ENCODE results near the gene CPED1.
A peak's percentile ranks its signal among the peaks of the same experiment; 100 is the strongest.
"Not testable (repeated sequence)": the region's sequence is repeated elsewhere in the genome, so short reads cannot be mapped to it uniquely, and the experiment has no call there.

The CPED1 gene

GRCh38 chr7:120981888-120982615 is 6.5 kb upstream of the CPED1 start:
- no peak for DNase-seq

GRCh38 chr7:120983592-120983991 is 4.9 kb upstream of the CPED1 start:
- not testable (repeated sequence) for DNase-seq

GRCh38 chr7:120984406-120984805 is 4.1 kb upstream of the CPED1 start:
- DNase-seq: no peak

GRCh38 chr7:120985130-120985758 is 3.3 kb upstream of the CPED1 start:
- DNase-seq: no peak

- DNase-seq: no peak
Observed at GRCh38 chr7:120985839-120986238, 2.7 kb upstream of the CPED1 start.

- DNase-seq: no peak
Observed at GRCh38 chr7:120986650-120987049, 1.9 kb upstream of the CPED1 start.

- DNase-seq: no peak
Observed at GRCh38 chr7:120987280-120987679, 1.2 kb upstream of the CPED1 start.

GRCh38 chr7:120987683-120988590 is 574 bp upstream of the CPED1 start:
- peak; percentile 89 for DNase-seq

- no peak for DNase-seq
Observed at GRCh38 chr7:120989257-120990220, 1.0 kb downstream of the CPED1 start.

- no peak for DNase-seq
Observed at GRCh38 chr7:120990468-120991118, 2.1 kb downstream of the CPED1 start.

GRCh38 chr7:120991161-120991560 is 2.6 kb downstream of the CPED1 start:
- no peak for DNase-seq

GRCh38 chr7:120991581-120991980 is 3.1 kb downstream of the CPED1 start:
- no peak for DNase-seq

GRCh38 chr7:120992272-120992964 is 3.9 kb downstream of the CPED1 start:
- no peak for DNase-seq

GRCh38 chr7:120992965-120993494 is 4.5 kb downstream of the CPED1 start:
- DNase-seq: no peak

- DNase-seq: no peak
Observed at GRCh38 chr7:120993553-120994191, 5.2 kb downstream of the CPED1 start.

GRCh38 chr7:120994512-120995410 is 6.2 kb downstream of the CPED1 start:
- no peak for DNase-seq

- DNase-seq: no peak
Observed at GRCh38 chr7:120995654-120996053, 7.1 kb downstream of the CPED1 start.

- no peak for DNase-seq
Observed at GRCh38 chr7:120996333-120996987, 7.9 kb downstream of the CPED1 start.

- no peak for DNase-seq
Observed at GRCh38 chr7:120996988-120997345, 8.5 kb downstream of the CPED1 start.

Data from activated CD8-positive, alpha-beta memory T cell treated with anti-CD3 and anti-CD28 coated beads, Interleukin-2, amount 50 U/mL, for 48 hours (primary cell).